MCF 10A (cell line): ENCODE results near the gene RND2. TPM values are rescaled to one million over a fixed set of nuclear protein-coding genes. Genes with fewer than 3 reads are reported as not detected.

Source experiments
- BruUV-seq: library from RNA; stranded (reverse); fragments of 400-500 nt; replicated peaks from 2 replicates; lab custom pipeline; 2021; lab: Mats Ljungman, UMichigan
- CTCF ChIA-PET: fragments of 300-600 bp; sonication (Branson Sonifier 250); formaldehyde crosslinking; extraction: SDS; loops from one replicate; lab custom pipeline; 2021; ENCODE audit warnings: antibody characterized with exemption, inconsistent platforms; lab: Yijun Ruan, JAX
- POLR2A ChIA-PET: fragments of 300-600, 350-650 bp; sonication (Branson Sonifier 250); formaldehyde crosslinking; extraction: SDS; loops from one replicate; lab custom pipeline; 2020; ENCODE audit warnings: antibody characterized with exemption, inconsistent platforms; lab: Yijun Ruan, JAX
- DNase-seq: peaks from one replicate; pipeline ENCODE4 v3.0.0-alpha.2; 2018; ENCODE audit not compliant: unreplicated experiment
- H3K27ac Mint-ChIP-seq: one replicate; pipeline ENCODE4 v1.8.0; 2022; ENCODE audit warnings: mild to moderate bottlenecking, low read depth, mixed read lengths; ENCODE audit not compliant: unreplicated experiment
- H3K27me3 Mint-ChIP-seq: one replicate; pipeline ENCODE4 v1.8.0; 2022; ENCODE audit warnings: mixed read lengths; ENCODE audit not compliant: insufficient read depth, unreplicated experiment
- H3K36me3 Mint-ChIP-seq: one replicate; pipeline ENCODE4 v1.8.0; 2022; ENCODE audit warnings: mild to moderate bottlenecking, moderate library complexity, mixed read lengths; ENCODE audit not compliant: insufficient read depth, unreplicated experiment
- H3K4me1 Mint-ChIP-seq: one replicate; pipeline ENCODE4 v1.8.0; 2022; ENCODE audit warnings: mixed read lengths; ENCODE audit not compliant: insufficient read depth, unreplicated experiment
- H3K4me3 Mint-ChIP-seq: one replicate; pipeline ENCODE4 v1.8.0; 2022; ENCODE audit warnings: mild to moderate bottlenecking, moderate library complexity, mixed read lengths; ENCODE audit not compliant: unreplicated experiment
- H3K9me3 Mint-ChIP-seq: one replicate; pipeline ENCODE4 v1.8.0; 2022; ENCODE audit warnings: mixed read lengths; ENCODE audit not compliant: unreplicated experiment
- intact Hi-C: fragments of 100-400 bp; cut with micrococcal nuclease; formaldehyde crosslinking; loops from 2 replicates; pipeline ENCODE4 v1.14.1; 2022
- total RNA-seq: library from RNA; stranded (reverse); gene quantifications from 2 replicates; pipeline ENCODE4 v1.2.3, GENCODE V29; 2022
- TF ChIP-seq, protein P1 (sequence below): fragments of 200-600 bp; IDR thresholded peaks from one replicate; pipeline ENCODE4 v1.8.0; 2022; ENCODE audit warnings: antibody characterized with exemption, mild to moderate bottlenecking; ENCODE audit not compliant: unreplicated experiment

RND2 gene
- total RNA-seq, 1 experiment from 2014 or later: 0.16 TPM

DNA sequence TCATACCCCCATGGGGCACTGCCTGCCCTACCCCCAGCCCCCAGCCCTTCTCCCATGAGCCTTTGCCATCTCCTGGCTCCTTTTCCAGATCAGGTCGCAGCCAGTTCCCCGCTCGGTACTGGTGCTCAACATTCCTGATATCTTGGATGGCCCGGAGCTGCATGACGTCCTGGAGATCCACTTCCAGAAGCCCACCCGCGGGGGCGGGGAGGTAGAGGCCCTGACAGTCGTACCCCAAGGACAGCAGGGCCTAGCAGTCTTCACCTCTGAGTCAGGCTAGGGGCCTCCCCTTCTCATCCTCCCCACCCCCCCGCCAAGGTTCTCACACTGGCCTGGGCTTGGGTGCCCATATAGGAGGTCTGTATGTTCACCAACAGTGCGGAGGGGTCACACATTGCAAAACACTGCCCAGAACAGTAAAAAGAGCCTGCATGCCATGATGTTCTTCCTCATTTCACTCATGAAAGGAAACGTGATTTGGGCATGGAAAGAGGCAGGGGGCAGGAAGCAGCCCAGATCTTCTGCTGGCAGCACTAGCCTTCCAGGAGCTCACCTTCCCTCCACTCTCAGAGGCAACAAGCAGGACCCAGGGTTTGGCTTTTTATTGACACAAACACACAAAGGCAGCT lies 10.9 kb upstream of the RND2 start:
- H3K4me3 Mint-ChIP-seq: no peak overlapping the region
- TF ChIP-seq, protein P1, sequence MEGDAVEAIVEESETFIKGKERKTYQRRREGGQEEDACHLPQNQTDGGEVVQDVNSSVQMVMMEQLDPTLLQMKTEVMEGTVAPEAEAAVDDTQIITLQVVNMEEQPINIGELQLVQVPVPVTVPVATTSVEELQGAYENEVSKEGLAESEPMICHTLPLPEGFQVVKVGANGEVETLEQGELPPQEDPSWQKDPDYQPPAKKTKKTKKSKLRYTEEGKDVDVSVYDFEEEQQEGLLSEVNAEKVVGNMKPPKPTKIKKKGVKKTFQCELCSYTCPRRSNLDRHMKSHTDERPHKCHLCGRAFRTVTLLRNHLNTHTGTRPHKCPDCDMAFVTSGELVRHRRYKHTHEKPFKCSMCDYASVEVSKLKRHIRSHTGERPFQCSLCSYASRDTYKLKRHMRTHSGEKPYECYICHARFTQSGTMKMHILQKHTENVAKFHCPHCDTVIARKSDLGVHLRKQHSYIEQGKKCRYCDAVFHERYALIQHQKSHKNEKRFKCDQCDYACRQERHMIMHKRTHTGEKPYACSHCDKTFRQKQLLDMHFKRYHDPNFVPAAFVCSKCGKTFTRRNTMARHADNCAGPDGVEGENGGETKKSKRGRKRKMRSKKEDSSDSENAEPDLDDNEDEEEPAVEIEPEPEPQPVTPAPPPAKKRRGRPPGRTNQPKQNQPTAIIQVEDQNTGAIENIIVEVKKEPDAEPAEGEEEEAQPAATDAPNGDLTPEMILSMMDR: no peak
- intact Hi-C loops: no loop called here
- POLR2A ChIA-PET: interaction anchor here (1.2 kb wide), 1 partner anchor 12 kb away, joined by 4 read pairs; no protein-coding TSS in a partner anchor
- peaks cover 13% of the 10 kb centered on the region for H3K4me1 Mint-ChIP-seq
- H3K36me3 Mint-ChIP-seq: peaks cover 36% of the 10 kb centered on the region
- H3K27ac Mint-ChIP-seq: no peak overlapping the region
- no TSS peak for BruUV-seq
- CTCF ChIA-PET: no interaction called here
- no peak for DNase-seq
- H3K9me3 Mint-ChIP-seq: no peaks in the 10 kb centered on the region
- H3K27me3 Mint-ChIP-seq: no peaks in the 10 kb centered on the region

DNA sequence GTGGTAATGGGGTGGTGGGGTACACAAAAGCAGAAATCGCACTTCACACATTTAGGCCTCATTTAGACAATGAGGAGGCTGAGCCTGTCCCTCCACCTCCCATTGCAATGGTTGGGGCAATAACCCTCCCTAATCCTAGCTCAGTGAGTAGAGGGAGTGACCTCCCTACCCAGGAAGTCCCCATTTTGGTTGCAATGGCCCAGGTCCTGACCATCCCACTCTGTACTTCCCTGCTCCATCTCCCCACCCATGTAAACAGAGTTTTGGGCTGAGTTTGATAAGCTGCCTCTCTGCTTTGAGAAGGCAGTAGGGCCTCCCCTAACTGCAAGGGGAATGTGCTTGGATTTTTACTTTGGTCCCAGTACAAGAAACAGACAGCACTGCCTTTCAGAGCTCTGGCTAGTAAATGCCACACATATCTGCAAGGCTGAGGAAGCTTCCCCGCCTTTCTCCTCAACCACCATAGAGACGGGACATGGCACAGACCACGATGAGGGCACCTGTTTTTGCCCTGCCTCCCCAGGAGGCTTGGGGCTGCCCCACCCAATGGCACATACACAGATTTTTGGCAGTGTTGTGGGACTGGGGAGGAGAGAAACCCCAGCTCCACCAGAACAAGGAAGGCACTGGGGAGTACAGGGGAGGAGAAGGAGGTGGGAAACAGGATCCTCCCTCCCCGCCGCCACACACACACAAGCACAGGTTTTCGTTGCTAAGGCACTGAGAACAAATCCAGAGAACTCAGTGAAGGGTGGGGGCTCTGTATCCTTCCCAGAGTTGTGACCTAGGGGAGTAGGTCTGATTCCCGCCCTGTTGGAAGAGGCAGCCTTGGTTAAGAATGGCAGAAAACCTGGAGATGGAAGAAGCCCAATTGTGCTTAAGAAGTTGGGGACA lies 10.1 kb upstream of the RND2 start:
- intact Hi-C loops: no loop called here
- Mint-ChIP-seq H3K36me3 (peaks cover 42% of the 10 kb centered on the region), H3K27me3 (no peaks in the 10 kb centered on the region), H3K9me3 (no peaks in the 10 kb centered on the region), H3K27ac (peak overlapping the region; percentile 66), H3K4me1 (peaks cover 20% of the 10 kb centered on the region), H3K4me3 (no peak overlapping the region)
- BruUV-seq: TSS peak; percentile 52
- ChIA-PET POLR2A (interaction anchor here (0.6 to 0.9 kb wide), 2 partner anchors 107 to 168 kb away, joined by 3 read pairs; no protein-coding TSS in a partner anchor), CTCF (no interaction called here)
- TF ChIP-seq, protein P1: no peak
- no peak for DNase-seq

DNA sequence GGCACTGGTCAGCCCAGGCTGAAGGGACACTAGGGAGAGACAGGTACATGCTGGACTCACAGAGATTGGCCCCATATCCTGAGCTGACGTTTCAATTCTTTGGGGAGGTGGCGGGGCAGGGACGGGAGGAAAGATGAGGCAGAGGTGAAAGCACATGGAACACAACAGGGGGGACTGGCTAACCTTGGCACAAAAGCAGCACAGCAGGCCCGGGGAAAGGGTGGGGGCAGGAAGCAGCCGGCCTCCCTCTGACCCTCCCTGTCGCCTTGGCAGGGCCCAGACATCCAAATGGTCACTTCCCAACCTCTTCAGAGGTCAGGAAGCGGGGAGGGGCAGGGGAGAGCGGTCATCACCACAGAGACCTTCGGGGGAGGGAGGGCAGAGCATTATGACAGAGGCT lies 9.5 kb upstream of the RND2 start:
- POLR2A ChIA-PET: interaction anchor here (0.6 kb wide), 1 partner anchor 167 kb away, joined by 3 read pairs; no protein-coding TSS in a partner anchor
- peaks cover 16% of the 10 kb centered on the region for H3K4me1 Mint-ChIP-seq
- intact Hi-C loops: no loop called here
- TF ChIP-seq, protein P1: no peak
- H3K36me3 Mint-ChIP-seq: peaks cover 44% of the 10 kb centered on the region
- no peaks in the 10 kb centered on the region for H3K27me3 Mint-ChIP-seq
- H3K4me3 Mint-ChIP-seq: no peak overlapping the region
- BruUV-seq: no TSS peak
- no peaks in the 10 kb centered on the region for H3K9me3 Mint-ChIP-seq
- no peak for DNase-seq
- H3K27ac Mint-ChIP-seq: no peak overlapping the region
- CTCF ChIA-PET: no interaction called here

DNA sequence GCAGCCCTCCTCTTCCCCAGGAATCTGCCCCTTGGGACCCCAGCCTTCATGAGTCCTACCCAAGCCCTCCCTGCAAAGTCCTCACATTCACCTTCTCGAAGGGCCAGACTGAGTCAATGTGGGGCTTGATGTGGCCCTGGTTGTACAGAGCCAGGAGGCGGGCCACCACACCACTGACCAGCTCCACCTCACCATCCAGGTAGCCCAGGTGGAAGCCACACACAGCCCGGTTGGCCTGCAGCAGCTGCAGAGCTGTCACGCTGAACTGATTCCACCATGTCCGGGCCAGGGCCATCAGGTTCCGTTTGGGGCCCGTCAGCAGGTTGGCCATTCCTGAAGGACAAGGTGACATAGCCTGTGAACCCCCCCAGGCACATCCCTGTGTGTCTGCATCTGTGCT lies 8.8 kb upstream of the RND2 start:
- no peak for DNase-seq
- H3K4me1 Mint-ChIP-seq: peaks cover 14% of the 10 kb centered on the region
- POLR2A ChIA-PET: no interaction called here
- no peaks in the 10 kb centered on the region for H3K9me3 Mint-ChIP-seq
- H3K27ac Mint-ChIP-seq: no peak overlapping the region
- no TSS peak for BruUV-seq
- H3K36me3 Mint-ChIP-seq: peaks cover 48% of the 10 kb centered on the region
- intact Hi-C loops: no loop called here
- TF ChIP-seq, protein P1: no peak
- H3K4me3 Mint-ChIP-seq: no peak overlapping the region
- CTCF ChIA-PET: no interaction called here
- H3K27me3 Mint-ChIP-seq: no peaks in the 10 kb centered on the region
